HG03342 (cell line): Measurements from ENCODE around the gene C3orf52.

Experiments used
- ATAC-seq: cut with Tn5 transposase; IDR thresholded peaks from one replicate; pipeline ENCODE4 v1.9.1; 2021; ENCODE audit warnings: mild to moderate bottlenecking, moderate library complexity; ENCODE audit not compliant: unreplicated experiment

The C3orf52 gene

DNA sequence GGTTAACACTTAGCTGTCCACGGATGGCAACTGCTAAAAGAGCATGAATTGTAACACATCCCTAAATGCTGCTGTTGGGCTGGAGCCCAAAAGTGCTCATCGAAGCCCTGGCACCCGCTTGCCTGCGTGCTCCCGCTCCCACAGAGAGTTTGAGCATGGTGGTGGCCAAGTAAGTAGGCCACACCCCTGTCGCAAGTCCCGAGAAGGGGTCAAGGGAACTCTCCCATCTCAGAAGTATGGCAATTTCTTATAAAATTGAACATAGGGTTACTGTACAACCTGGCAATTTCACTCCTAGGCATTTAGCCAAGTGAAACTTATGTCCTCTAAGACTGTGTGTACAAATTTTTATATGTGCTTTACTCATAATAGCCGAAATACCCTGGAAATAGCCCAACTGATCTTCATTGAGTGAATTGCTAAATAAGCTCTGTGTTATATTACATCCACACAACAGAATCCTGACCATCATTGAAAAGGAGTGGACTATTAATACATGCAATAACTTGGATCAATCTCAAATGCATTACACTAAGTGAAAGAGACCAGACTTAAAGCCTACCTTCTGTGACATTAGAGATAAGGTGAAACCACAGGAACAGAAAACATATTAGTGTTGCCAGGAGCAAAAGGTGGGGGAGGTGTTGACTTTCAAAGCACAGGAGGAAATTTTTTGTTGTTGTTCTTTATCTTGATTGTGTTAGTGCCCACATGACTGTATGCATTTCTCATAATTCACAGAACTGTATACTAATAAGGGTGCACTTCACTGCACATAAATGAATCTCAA, 48.3 kb downstream of the C3orf52 start:
- no peak for ATAC-seq

DNA sequence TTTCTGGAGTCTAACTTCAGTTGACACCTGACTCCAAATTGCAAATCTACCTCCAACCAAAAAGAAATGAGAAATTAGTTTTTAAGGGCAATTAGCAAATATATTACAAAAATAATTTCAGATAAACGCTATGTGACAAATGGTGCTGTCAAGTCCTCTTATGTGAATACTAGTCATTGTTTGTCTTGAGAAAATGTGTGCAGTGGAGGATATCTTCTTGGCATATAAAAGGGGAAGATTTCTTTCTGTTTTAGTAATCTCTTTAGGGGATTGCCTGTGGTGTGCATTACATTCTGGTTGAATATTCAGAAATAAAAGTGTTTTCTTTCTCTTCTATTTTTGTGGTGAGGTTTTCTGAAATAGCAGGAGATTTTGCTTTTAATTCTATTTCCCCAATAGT, 49.9 kb downstream of the C3orf52 start:
- ATAC-seq, result no peak

DNA sequence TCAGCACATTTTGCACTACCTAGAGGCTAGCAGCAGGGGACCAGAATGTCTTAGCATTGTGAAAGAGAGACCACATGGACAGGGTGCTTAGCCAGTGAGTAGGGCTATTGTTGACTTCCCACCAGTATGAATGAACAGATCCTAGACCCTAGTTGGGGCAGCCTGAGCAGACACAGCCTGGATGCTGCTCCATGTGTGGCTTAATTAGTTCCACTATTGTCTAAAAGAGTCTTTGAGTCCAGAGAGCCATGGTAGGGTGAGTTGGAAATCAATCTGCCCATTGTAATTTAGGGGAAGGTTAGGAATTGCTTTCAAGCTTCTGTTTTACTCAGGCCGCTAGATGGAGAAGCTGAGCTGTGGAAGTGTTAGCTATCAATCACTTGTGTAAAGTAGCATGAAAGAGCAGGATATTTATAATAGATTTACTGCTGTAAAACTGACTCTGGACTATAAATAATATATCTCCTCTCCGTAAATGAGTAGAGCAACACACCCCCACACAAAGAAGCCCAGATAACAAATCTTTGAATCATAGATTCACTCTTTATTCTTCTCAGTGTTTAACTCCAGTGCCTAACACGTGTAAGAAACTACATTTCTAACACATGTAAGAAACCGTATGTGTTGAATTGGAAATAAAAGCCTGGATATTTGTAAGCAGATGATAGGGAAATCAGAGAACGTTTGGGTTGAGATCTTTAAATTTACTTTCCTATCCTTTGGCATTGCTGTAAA, 50.9 kb downstream of the C3orf52 start:
- ATAC-seq, result no peak

DNA sequence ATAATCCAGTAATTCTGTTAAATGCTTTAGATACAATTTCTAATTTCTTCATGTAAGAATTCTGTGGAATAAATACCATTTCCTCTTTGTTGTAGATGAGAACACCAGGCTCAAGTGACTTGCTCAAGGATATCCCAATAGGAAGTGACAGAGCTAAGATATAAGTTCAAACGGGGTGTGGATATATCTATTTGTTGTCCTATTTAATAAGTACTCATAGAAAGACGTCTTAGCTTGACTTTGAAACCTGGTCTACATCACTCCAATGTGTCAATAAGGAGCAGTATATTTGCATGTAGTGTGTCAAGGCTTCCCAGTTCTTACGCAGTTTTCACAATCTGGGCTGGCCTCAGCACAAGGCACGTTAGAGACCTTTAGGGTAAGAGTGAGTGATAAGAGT, 51.6 kb downstream of the C3orf52 start:
- no peak for ATAC-seq

DNA sequence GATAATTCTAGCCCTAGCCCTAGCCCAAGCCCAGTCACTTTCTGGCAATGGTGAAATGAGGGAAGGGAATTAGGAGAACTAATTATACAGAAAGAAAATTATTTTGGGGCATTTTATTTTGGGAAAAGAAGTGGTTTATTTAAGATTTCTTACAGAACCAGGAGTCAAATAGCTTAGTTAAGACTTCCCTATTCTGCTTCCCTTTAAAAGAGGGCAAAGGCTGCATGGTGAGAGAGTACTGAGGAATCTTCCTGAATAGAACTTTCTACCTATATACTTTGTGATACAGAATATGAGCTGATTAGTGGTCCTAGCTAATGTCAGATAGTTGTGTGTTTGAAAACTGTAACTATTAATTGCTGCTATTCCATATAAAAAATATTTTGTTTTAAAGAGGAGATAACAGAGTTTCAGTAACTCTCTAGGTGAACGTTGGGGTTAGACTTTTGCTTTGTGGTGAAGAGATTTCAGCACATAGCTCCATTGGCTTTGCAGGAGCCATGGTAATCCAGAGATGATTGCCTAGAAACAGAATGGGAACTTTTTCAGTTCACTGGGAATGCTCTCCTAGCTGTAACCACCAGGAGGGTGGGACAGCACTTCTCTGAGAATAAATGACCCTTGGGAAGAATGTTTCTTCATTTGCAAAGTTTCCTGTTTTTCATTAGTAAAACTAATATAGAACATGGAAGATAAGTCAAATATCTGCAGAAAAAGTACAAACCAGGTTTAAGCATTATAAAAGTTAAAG, 52.2 kb downstream of the C3orf52 start:
- no peak for ATAC-seq

DNA sequence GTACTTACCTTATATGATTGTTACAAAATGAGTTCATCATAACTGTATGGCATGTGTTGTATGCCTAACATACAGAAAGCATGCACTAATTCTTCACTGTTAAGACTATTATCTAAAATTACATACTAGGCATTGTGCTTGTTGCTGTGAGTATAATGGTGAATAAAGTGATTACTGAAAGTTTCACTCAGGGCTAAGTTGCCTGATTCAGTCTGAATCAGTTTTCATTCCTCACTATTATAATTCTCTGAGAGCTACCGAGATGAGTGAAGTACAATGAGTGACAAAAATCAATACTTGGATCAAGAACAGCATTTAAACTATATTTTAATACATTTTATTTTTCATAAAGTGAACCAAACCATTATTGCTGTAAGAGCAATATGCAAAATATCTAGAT, 54.4 kb downstream of the C3orf52 start:
- ATAC-seq, result no peak

DNA sequence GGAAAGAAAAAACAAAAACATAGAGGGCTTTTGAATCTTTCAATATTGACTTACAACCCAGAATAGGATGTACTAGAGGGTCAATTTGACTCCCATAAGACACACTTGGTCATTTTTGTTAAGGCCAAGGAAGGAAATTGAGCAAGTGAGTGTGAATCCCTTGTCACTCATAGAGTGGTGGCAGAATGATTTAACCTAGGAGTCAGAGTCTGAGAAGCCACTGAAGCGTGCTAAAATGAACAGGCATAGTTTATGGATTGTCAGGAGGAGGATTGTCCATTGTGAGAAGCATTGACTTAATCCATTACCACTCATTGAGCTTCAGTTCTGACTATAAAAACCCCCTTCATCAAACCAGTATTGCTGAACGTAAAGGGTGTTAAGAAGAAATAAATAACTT, 55.1 kb downstream of the C3orf52 start:
- no peak for ATAC-seq

DNA sequence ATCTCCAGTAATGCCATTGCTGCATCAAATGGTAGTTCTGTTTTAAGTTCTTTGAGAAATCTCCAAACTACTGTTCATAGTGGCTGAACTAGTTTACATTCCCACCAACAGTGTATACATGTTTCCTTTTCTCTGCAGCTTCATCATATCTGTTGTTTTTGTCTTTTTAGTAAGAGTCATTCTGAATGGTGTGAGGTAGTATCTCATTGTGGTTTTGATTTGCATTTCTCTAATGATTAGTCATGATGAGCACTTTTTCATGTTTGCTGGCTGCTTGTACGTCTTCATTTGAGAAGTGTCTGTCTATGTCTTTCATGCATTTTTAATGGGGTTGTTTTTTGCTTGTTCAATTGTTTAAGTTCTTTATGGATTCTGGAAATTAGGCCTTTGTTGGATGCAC, 57.1 kb downstream of the C3orf52 start:
- ATAC-seq, result no peak

DNA sequence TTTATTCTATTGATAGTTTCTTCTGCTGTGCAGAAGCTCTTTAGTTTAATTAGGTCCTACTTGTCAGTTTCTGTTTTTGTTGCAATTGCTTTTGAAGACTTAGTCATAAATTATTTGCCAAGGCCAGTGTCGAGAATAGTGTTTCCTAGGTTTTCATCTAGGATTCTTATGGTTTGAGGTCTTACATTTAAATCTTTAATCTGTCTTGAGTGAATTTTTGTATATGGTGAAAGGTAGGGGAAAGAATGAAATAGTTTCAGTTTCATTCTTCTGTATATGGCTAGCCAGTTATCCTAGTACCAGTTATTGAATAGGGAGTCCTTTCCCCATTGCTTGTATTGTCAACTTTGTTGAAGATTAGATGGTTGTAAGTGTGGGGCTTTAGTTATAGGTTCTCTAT, 57.5 kb downstream of the C3orf52 start:
- no peak for ATAC-seq

DNA sequence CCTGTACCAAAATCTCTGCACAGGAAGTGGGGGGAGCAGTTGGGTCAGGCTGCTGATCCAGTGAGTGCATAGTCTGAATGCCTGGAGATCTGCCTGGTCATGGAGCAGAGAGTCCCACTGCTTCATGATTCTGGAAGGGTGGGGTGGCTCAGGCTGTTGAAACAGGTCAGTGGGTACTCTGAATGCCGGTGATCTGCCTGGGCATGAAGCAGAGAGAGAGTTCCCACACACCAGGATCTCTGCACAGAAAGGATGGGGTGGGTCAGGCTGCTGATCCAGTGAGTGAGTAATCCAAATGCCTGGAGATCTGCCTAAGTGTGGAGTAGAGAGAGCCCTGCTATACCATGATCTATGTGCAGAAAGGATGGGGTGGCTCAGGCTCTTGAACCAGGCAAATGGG, 62.9 kb downstream of the C3orf52 start:
- no peak for ATAC-seq

DNA sequence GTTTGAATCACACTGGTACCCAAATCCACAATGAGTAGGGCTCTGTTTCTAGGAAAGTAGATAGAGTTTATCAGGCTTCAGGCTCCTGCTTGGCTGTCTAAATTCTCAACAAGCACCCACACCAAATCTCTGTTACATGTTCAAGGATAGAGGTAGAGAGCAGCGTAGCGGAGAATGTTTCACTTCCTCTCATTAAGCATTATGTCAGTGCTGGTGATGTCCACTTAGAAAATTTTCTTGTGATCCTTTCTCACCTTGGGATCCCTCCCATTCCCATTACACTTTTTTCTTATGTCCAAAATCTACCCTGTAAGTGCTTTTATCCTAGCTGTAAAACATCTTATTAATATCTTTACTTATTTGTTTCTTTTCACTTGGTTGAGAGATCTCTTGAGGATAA, 81.6 kb downstream of the C3orf52 start:
- ATAC-seq, result peak; percentile 67
